ELF-1 (cell line): Measurements from ENCODE around the gene ATP9A.

ENCODE experiments used
- DNase-seq: peaks from one replicate; pipeline ENCODE4 v3.0.0-alpha.2; 2016; ENCODE audit warnings: low read depth, low spot score

ATP9A gene

GRCh38 chr20:51554538-51555165 is 213.5 kb downstream of the ATP9A start:
- DNase-seq = no peak

DNA sequence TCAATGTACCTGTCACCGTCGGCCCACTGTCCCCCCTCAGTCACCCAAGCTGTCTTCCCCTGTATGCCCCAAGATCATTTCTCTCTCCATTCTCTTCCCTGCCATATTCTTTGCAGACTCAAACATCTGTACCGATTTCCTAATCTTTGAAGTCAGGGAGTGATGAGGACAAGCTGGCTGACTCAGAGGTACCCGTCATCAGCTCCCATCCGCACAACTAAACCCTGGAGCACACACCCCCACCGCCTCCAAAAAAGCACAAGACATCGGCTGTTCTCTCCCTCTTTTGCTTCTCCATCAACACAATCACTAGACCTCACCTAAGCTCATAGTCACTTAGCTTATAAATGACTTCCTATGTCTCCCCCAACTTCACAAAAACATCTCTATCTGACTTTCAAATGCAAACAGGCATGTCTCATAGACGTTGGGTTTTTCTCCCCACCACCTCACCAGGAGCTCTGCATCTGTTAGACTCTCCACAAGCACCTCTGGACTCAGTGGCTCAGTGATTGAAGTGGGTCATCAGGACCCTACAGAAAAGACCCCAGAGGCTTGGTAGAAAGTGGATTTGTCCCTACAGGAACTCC is 214.2 kb downstream of the ATP9A start:
- no peak for DNase-seq

DNA sequence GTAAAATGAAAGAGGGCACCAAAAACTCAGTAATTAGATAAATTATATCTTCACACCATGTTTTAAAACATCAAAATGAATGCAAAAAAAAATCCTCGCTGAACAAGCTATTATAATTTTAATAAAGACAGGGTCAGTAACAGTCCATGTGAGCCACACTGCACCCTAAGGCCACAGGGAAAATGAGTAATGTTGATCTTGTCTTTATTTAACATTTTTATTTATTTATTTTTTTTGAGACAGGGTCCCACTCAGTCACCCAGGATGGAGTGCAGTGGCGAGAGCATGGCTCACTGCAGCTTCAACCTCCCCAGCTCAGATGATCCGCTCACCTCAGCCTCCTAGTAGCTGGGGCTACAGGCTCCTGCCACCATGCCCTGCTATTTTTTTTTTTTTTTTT is 217.0 kb downstream of the ATP9A start:
- no peak for DNase-seq

GRCh38 chr20:51549474-51549873 is 218.7 kb downstream of the ATP9A start:
- no peak for DNase-seq

- DNase-seq = no peak
Observed at GRCh38 chr20:51547951-51548350, 220.2 kb downstream of the ATP9A start.
